GM19240 (cell line): ENCODE results near the gene TTLL7.

Source experiments
- DNase-seq: peaks from one replicate; pipeline ENCODE4 v3.0.0; 2011; ENCODE audit warnings: low spot score; ENCODE audit not compliant: insufficient read length

Gene TTLL7

DNA sequence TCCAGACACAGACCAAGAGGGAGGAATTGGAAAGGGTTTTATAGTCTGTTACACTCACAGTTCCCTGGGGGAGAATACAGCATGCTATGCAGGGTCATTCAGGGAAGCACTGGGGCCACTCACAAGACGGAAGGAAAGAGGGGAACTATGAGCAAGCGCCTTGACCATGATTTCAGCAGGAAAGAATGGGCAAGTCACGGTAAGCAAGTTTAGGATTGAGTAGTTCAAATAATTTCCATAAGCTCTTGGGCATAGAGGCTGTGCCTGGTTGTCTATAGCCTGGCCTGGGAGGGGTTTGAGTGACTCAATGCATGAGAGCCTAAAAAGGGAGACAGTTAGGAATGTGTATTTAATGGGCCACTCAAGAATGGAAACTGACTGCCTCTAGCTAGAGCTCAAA, 176.7 kb downstream of the TTLL7 start:
- no peak for DNase-seq

DNA sequence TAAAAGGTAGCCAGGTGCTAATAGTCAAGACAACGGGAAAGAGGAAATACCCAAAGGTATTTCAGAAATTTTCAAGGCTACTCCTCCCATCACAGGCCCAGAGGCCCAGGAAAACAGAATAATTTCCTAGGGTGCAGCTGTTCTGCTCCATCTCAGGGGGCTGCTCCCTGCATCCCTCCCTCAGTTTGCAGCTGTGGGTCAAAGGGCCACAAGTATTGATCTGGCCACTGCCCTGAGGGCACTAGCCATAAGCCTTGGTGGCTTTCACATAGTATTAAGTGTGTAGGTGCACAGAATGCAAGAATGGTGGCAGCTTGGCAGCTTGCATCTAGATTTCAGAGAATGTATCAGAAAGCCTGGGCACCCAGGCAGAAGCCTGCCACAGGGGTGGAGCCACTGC, 179.5 kb downstream of the TTLL7 start:
- DNase-seq, result no peak

DNA sequence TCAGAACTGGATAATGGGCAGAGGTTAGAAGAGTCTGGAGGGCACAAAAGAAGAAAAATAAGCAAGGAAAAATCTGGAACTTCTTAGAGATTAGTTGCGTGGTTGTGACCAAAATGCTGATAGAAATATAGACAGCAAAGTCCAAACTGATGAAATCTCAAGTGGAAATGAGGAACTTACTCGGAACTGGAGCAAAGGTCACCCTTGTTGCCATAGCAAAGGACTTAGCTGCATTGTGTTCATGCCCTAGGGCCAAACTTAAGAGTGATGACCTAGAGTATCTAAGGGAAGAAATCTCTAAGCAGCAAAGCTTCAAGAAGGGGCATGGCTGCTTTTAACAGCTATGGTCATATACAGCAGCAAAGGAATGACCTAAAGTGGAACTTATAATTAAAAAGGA, 180.0 kb downstream of the TTLL7 start:
- no peak for DNase-seq

DNA sequence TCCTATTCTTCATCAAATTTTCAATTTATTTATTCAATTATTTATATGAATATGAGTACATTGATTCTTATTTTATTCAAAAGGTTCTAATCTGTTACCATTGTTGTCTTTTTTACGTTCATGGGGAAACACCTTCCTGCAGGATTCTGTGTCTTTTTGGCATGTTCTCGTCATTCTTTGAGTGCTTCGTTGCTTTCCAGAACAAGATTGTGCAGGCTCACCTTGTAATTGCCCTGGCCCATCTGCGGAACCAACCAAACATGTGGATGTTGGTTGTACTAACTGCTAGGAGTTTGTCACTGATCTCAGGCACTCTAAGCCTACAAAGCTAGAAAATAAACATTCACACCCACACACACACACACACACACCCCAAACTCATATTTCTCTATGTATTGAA, 182.1 kb downstream of the TTLL7 start:
- no peak for DNase-seq

DNA sequence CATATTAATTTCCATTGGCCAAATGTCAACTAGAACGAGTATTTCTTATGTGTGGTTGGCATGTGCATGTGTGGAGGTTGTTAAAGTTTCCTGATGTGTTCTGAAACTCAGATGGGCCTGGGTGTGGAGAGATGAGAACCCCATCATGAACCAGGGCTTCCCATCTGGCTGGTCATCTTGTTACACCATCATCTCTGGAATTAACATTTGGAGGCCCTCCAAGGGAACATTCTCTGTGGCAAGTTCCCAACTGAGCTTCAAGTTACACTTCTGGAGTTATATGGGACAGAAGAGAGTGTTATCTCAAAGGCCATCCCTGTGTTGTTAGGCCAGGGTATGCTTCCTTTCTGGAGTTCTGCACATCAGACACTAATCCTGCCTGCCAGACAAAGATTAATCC, 183.6 kb downstream of the TTLL7 start:
- no peak for DNase-seq
